Measurements from ENCODE around the gene POP5.

POP5 gene

GRCh38 chr12:120630104-120630892, 49.1 kb upstream of the POP5 start:
- ChIA-PET CTCF (interaction anchor here (0.8 to 2.7 kb wide), 4 partner anchors 11 to 17 kb away, joined by 3 to 16 read pairs (median 6); no protein-coding TSS in a partner anchor), POLR2A (no interaction called here)
- no peak overlapping the region for H3K27ac ChIP-seq (ENCODE audit: extremely low read depth, low read depth, low read length)
- H3K4me3 ChIP-seq (ENCODE audit: low read depth, low read length): no peak overlapping the region
- no peaks in the 10 kb centered on the region for H3K36me3 ChIP-seq (ENCODE audit: control insufficient read depth in 2 of 2, insufficient read depth in 1 of 2, low read length in 2 of 2)
- H3K9me3 ChIP-seq (ENCODE audit: control insufficient read depth, insufficient read depth, low read depth, low read length): no peaks in the 10 kb centered on the region
- H3K4me1 ChIP-seq (ENCODE audit: control insufficient read depth, insufficient read depth, low read length): no peaks in the 10 kb centered on the region
- TF ChIP-seq ZNF626 (tag by site-specific recombination; IDR thresholded peaks at IDR 0.05) (no peak), ZNF510 (tag by site-specific recombination; IDR thresholded peaks at IDR 0.05; ENCODE audit: insufficient replicate concordance) (no peak), ZNF623 (tag by site-specific recombination; IDR thresholded peaks at IDR 0.05) (no peak), ZNF785 (tag by site-specific recombination; IDR thresholded peaks at IDR 0.05) (no peak), ZNF549 (tag by site-specific recombination; IDR thresholded peaks at IDR 0.05) (no peak), ZNF19 (tag by site-specific recombination; IDR thresholded peaks at IDR 0.05; ENCODE audit: low read depth) (no peak), ZBTB17 (tag by site-specific recombination; IDR thresholded peaks at IDR 0.05) (no peak), ZNF692 (tag by site-specific recombination; IDR thresholded peaks at IDR 0.05) (no peak), ZNF629 (tag by site-specific recombination; IDR thresholded peaks at IDR 0.05) (no peak), ZNF112 (tag by site-specific recombination; IDR thresholded peaks at IDR 0.05) (no peak), EGR2 (tag by site-specific recombination; IDR thresholded peaks at IDR 0.05; ENCODE audit: low read depth) (no peak), ZFP3 (tag by site-specific recombination; IDR thresholded peaks at IDR 0.05; ENCODE audit: low read depth) (no peak), HOXA7 (CRISPR knock-in tag; IDR thresholded peaks at IDR 0.05; ENCODE audit: borderline replicate concordance) (no peak), ZNF24 (tag by site-specific recombination; IDR thresholded peaks at IDR 0.05) (no peak), PRDM6 (tag by site-specific recombination; IDR thresholded peaks at IDR 0.05) (no peak), ZNF670 (tag by site-specific recombination; IDR thresholded peaks at IDR 0.05; ENCODE audit: low read depth) (no peak), ZNF654 (tag by site-specific recombination; IDR thresholded peaks at IDR 0.05; ENCODE audit: low read depth) (no peak)
- TF ChIP-seq, protein P1, sequence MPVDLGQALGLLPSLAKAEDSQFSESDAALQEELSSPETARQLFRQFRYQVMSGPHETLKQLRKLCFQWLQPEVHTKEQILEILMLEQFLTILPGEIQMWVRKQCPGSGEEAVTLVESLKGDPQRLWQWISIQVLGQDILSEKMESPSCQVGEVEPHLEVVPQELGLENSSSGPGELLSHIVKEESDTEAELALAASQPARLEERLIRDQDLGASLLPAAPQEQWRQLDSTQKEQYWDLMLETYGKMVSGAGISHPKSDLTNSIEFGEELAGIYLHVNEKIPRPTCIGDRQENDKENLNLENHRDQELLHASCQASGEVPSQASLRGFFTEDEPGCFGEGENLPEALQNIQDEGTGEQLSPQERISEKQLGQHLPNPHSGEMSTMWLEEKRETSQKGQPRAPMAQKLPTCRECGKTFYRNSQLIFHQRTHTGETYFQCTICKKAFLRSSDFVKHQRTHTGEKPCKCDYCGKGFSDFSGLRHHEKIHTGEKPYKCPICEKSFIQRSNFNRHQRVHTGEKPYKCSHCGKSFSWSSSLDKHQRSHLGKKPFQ (tag by site-specific recombination; IDR thresholded peaks at IDR 0.05): no peak
- TF ChIP-seq, protein P2, sequence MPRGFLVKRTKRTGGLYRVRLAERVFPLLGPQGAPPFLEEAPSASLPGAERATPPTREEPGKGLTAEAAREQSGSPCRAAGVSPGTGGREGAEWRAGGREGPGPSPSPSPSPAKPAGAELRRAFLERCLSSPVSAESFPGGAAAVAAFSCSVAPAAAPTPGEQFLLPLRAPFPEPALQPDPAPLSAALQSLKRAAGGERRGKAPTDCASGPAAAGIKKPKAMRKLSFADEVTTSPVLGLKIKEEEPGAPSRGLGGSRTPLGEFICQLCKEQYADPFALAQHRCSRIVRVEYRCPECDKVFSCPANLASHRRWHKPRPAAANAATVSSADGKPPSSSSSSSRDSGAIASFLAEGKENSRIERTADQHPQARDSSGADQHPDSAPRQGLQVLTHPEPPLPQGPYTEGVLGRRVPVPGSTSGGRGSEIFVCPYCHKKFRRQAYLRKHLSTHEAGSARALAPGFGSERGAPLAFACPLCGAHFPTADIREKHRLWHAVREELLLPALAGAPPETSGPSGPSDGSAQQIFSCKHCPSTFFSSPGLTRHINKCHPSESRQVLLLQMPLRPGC (tag by site-specific recombination; IDR thresholded peaks at IDR 0.05): no peak
